ENCODE results near the gene THAP11. TPM values are rescaled to one million over a fixed set of nuclear protein-coding genes. Genes with fewer than 3 reads are reported as not detected.
A peak's percentile ranks its signal among the peaks of the same experiment; 100 is the strongest.

Gene THAP11
- total and polyA plus RNA-seq, 2 of the 13 experiments (the other 11 are each of a cell fraction or from before 2014, with no cell fraction given) = 44.2 to 53.4 TPM

DNA sequence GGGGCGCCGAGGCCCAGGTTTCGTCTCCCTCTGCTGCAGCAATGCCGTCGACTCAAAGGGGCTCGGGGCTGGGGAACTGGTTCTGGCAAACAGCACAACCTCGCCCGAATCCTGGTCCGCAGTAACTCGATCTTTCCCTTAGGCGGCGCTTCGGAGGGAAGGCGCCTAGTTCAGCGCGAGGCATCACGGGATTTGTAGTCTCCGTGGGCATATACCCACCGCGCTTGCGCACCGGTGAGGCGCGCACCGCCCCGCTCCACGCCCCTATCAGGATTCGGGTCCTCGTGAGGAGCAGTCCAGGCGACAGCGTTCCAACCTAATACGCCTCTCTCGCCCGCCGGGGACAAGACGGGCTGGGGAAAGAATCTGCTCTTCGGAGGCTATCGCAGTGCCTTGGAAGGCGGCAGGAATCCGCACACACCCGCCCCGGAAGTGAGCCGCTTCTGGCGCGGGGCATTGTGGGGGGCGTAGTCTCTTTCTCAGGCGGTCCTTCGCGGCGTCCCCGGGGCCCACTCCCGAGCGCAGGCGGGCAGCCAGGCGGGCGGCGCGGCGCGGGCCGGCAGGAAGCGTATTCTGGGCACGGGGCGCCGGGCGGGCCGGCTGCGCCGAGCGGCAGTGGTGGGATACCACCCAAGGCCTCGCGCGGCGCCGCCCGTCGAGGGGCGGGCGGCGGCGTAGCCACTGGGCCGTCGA is at the start of gene THAP11 (continued):
- TF ChIP-seq, protein P1, sequence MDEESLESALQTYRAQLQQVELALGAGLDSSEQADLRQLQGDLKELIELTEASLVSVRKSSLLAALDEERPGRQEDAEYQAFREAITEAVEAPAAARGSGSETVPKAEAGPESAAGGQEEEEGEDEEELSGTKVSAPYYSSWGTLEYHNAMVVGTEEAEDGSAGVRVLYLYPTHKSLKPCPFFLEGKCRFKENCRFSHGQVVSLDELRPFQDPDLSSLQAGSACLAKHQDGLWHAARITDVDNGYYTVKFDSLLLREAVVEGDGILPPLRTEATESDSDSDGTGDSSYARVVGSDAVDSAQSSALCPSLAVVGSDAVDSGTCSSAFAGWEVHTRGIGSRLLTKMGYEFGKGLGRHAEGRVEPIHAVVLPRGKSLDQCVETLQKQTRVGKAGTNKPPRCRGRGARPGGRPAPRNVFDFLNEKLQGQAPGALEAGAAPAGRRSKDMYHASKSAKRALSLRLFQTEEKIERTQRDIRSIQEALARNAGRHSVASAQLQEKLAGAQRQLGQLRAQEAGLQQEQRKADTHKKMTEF (CRISPR knock-in tag; IDR thresholded peaks at IDR 0.05) = peak; percentile 84
- TF ChIP-seq ARNTL (CRISPR knock-in tag; IDR thresholded peaks at IDR 0.05) (no peak), LCORL (IDR thresholded peaks at IDR 0.05) (no peak), LCORL (CRISPR knock-in tag; IDR thresholded peaks at IDR 0.05) (peak; percentile 70), ZNF615 (CRISPR knock-in tag; IDR thresholded peaks at IDR 0.05; ENCODE audit: borderline replicate concordance) (no peak), TOE1 (CRISPR knock-in tag; IDR thresholded peaks at IDR 0.05) (peak; percentile 53; the same call in 1 of the 2 replicates), BORCS8-MEF2B (CRISPR knock-in tag; IDR thresholded peaks at IDR 0.05) (0 out of 2 replicates have a peak, but pooled peaks have one; percentile 56), ZNF260 (CRISPR knock-in tag; IDR thresholded peaks at IDR 0.05; ENCODE audit: borderline replicate concordance, low read depth) (no peak), ZNF44 (CRISPR knock-in tag; IDR thresholded peaks at IDR 0.05) (peak; percentile 84; the same call in 1 of the 2 replicates), RFX3 (CRISPR knock-in tag; IDR thresholded peaks at IDR 0.05) (no peak), CBFB (CRISPR knock-in tag; IDR thresholded peaks at IDR 0.05) (peak; percentile 54; the same call in 1 of the 2 replicates), ZNF557 (CRISPR knock-in tag; IDR thresholded peaks at IDR 0.05) (no peak)
- TF ChIP-seq, protein P2, sequence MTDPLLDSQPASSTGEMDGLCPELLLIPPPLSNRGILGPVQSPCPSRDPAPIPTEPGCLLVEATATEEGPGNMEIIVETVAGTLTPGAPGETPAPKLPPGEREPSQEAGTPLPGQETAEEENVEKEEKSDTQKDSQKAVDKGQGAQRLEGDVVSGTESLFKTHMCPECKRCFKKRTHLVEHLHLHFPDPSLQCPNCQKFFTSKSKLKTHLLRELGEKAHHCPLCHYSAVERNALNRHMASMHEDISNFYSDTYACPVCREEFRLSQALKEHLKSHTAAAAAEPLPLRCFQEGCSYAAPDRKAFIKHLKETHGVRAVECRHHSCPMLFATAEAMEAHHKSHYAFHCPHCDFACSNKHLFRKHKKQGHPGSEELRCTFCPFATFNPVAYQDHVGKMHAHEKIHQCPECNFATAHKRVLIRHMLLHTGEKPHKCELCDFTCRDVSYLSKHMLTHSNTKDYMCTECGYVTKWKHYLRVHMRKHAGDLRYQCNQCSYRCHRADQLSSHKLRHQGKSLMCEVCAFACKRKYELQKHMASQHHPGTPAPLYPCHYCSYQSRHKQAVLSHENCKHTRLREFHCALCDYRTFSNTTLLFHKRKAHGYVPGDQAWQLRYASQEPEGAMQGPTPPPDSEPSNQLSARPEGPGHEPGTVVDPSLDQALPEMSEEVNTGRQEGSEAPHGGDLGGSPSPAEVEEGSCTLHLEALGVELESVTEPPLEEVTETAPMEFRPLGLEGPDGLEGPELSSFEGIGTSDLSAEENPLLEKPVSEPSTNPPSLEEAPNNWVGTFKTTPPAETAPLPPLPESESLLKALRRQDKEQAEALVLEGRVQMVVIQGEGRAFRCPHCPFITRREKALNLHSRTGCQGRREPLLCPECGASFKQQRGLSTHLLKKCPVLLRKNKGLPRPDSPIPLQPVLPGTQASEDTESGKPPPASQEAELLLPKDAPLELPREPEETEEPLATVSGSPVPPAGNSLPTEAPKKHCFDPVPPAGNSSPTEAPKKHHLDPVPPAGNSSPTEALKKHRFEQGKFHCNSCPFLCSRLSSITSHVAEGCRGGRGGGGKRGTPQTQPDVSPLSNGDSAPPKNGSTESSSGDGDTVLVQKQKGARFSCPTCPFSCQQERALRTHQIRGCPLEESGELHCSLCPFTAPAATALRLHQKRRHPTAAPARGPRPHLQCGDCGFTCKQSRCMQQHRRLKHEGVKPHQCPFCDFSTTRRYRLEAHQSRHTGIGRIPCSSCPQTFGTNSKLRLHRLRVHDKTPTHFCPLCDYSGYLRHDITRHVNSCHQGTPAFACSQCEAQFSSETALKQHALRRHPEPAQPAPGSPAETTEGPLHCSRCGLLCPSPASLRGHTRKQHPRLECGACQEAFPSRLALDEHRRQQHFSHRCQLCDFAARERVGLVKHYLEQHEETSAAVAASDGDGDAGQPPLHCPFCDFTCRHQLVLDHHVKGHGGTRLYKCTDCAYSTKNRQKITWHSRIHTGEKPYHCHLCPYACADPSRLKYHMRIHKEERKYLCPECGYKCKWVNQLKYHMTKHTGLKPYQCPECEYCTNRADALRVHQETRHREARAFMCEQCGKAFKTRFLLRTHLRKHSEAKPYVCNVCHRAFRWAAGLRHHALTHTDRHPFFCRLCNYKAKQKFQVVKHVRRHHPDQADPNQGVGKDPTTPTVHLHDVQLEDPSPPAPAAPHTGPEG (CRISPR knock-in tag; IDR thresholded peaks at IDR 0.05) = 0 out of 2 replicates have a peak, but pooled peaks have one; percentile 25
- TF ChIP-seq, protein P3, sequence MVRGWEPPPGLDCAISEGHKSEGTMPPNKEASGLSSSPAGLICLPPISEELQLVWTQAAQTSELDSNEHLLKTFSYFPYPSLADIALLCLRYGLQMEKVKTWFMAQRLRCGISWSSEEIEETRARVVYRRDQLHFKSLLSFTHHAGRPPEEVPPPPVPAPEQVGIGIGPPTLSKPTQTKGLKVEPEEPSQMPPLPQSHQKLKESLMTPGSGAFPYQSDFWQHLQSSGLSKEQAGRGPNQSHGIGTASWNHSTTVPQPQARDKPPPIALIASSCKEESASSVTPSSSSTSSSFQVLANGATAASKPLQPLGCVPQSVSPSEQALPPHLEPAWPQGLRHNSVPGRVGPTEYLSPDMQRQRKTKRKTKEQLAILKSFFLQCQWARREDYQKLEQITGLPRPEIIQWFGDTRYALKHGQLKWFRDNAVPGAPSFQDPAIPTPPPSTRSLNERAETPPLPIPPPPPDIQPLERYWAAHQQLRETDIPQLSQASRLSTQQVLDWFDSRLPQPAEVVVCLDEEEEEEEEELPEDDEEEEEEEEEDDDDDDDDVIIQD (CRISPR knock-in tag; IDR thresholded peaks at IDR 0.05; ENCODE audit: low read depth) = peak; percentile 53; the same call in 1 of the 2 replicates
- TF ChIP-seq, protein P4, sequence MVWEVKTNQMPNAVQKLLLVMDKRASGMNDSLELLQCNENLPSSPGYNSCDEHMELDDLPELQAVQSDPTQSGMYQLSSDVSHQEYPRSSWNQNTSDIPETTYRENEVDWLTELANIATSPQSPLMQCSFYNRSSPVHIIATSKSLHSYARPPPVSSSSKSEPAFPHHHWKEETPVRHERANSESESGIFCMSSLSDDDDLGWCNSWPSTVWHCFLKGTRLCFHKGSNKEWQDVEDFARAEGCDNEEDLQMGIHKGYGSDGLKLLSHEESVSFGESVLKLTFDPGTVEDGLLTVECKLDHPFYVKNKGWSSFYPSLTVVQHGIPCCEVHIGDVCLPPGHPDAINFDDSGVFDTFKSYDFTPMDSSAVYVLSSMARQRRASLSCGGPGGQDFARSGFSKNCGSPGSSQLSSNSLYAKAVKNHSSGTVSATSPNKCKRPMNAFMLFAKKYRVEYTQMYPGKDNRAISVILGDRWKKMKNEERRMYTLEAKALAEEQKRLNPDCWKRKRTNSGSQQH (CRISPR knock-in tag; IDR thresholded peaks at IDR 0.05; ENCODE audit: low read depth) = 0 out of 2 replicates have a peak, but pooled peaks have one; percentile 83
- TF ChIP-seq, protein P5, sequence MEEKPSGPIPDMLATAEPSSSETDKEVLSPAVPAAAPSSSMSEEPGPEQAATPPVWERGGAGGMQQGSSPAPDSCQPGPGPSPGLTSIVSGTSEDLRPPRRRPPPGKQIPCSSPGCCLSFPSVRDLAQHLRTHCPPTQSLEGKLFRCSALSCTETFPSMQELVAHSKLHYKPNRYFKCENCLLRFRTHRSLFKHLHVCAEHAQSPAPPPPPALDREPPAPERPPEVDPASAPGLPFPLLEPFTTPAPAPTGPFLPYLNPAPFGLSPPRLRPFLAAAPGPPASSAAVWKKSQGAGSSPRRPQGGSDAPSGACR (CRISPR knock-in tag; IDR thresholded peaks at IDR 0.05) = no peak; the same call in 1 of the 2 replicates

Data from HepG2 (cell line).